PC-3 (cell line): ENCODE measurements around the gene NPSR1.

ENCODE experiments used
- EZH2phosphoT487 ChIP-seq: fragments of 300-600 bp; sonication (generic); IDR thresholded peaks from 2 replicates; pipeline ENCODE4 v1.6.1; 2018; ENCODE audit warnings: mild to moderate bottlenecking, antibody characterized with exemption, low read length, borderline replicate concordance
- TF ChIP-seq, protein P1 (sequence below): fragments of 300-600 bp; sonication (generic); conservative IDR thresholded peaks from 2 replicates; pipeline ENCODE4 v1.5.1; 2017; ENCODE audit warnings: antibody characterized with exemption, low read depth, mild to moderate bottlenecking, low read length

DNA sequence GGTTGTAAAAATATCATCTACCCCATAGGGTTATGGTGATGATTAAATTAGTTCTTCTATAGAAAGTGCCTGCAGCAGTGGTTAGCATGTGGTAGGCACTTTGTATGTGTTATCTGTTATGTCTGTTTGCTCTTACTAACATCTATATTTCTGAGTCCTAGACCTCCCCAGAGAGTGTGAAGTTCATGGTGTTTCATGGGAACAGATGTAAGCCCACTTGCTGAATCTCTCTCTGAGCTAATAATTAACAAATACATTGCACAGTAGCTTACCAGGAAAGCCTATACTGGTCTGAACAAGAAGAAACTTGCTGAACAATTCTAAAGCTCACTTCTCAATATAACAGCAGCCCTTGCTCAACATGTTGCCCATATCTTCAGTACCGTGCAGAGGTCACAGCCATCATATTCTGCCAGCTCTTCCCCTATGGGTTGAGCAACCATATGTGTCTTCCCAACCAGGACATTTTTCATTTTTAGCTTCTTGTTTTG, 100.1 kb downstream of the NPSR1 start:
- TF ChIP-seq, protein P1, sequence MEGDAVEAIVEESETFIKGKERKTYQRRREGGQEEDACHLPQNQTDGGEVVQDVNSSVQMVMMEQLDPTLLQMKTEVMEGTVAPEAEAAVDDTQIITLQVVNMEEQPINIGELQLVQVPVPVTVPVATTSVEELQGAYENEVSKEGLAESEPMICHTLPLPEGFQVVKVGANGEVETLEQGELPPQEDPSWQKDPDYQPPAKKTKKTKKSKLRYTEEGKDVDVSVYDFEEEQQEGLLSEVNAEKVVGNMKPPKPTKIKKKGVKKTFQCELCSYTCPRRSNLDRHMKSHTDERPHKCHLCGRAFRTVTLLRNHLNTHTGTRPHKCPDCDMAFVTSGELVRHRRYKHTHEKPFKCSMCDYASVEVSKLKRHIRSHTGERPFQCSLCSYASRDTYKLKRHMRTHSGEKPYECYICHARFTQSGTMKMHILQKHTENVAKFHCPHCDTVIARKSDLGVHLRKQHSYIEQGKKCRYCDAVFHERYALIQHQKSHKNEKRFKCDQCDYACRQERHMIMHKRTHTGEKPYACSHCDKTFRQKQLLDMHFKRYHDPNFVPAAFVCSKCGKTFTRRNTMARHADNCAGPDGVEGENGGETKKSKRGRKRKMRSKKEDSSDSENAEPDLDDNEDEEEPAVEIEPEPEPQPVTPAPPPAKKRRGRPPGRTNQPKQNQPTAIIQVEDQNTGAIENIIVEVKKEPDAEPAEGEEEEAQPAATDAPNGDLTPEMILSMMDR, result no peak
- no peak for TF ChIP-seq EZH2phosphoT487
